Suppressor macrophage treated with lipopolysaccharide for 4 hours (primary cell): ENCODE data around the gene CACNA1G.

Experiments used
- DNase-seq: peaks from one replicate; pipeline ENCODE4 v3.0.0-alpha.2; 2020

The CACNA1G gene

DNA sequence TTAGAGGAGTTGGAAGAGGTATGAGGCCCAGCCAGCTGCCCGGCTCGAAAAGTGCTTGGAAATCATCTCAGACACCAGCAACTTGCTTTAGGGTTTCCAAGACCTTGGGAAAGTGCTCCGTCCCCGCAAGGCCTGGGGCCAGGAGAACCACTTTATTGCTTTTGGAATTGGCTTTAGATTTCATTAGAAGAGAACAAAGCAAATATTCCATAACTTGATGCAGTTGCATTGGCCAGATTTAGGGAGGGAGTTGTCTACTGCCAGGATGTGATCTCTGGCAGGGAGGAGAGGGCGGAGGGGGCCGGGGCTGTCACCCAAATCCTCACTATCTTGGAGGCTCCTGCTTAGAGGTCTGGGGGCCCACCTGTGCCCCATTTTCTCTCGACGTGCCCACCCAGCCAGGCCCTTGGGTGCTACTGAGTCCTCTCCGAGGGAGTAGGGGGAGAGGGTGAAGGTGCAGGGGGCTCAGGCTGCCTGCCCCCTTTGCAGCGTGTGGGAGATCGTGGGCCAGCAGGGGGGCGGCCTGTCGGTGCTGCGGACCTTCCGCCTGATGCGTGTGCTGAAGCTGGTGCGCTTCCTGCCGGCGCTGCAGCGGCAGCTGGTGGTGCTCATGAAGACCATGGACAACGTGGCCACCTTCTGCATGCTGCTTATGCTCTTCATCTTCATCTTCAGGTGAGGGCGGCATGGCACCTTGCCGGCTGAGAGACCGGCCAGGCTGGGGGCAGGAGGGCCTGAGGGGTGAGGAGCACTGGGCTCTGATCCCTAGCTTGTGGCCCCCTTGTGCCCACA, 30.6 kb downstream of the CACNA1G start:
- DNase-seq: no peak

- no peak for DNase-seq
Measured at GRCh38 chr17:50593321-50593720, 32.8 kb downstream of the CACNA1G start.

GRCh38 chr17:50594128-50594823, 33.8 kb downstream of the CACNA1G start:
- DNase-seq: peak; percentile 19

GRCh38 chr17:50594892-50595291, 34.4 kb downstream of the CACNA1G start:
- DNase-seq: no peak

DNA sequence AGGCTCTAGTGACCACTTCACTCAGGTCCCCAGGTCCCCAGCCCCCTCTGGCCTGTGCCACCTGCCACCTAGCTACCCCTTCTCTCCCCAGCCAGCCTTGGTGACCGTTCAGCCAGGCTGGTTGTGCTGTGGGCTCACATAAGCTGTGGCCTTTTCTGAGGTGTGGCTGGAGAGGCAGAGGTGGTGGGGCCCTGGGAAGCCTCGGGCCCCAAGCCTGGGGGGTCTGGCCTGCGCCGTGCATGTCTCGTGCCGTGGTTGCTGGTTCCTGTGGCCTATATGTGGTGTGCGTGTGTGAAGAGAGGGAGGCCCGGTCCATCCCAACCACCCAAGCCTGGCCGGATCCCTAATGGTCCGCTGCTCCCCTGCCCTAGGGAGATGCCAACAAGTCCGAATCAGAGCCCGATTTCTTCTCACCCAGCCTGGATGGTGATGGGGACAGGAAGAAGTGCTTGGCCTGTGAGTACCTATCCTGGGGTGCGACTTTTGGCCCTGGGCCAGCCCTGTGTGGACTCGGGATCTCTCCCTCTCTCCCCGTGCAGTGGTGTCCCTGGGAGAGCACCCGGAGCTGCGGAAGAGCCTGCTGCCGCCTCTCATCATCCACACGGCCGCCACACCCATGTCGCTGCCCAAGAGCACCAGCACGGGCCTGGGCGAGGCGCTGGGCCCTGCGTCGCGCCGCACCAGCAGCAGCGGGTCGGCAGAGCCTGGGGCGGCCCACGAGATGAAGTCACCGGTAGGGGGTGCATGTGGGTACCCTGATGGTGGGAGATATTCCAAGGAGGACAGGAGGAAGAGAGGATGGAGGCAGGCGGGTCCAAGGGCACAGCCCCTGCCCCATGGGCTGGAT, 35.9 kb downstream of the CACNA1G start:
- DNase-seq: peak; percentile 14

- no peak for DNase-seq
Measured at GRCh38 chr17:50598487-50598886, 38.0 kb downstream of the CACNA1G start.

DNA sequence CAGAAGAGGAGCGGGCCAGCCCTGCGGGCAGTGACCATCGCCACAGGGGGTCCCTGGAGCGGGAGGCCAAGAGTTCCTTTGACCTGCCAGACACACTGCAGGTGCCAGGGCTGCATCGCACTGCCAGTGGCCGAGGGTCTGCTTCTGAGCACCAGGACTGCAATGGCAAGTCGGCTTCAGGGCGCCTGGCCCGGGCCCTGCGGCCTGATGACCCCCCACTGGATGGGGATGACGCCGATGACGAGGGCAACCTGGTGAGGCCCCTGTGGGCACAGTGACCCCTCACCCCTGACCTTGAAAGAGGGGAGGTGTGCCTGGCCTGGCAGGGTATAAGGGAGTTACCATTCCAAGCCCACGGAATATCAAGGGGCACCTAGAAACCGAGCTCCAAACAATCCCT, 39.1 kb downstream of the CACNA1G start:
- no peak for DNase-seq

- DNase-seq: no peak
Measured at GRCh38 chr17:50601823-50602375, 41.4 kb downstream of the CACNA1G start.

- DNase-seq: no peak
Measured at GRCh38 chr17:50602836-50603235, 42.3 kb downstream of the CACNA1G start.

GRCh38 chr17:50603340-50603739, 42.8 kb downstream of the CACNA1G start:
- no peak for DNase-seq

- DNase-seq: no peak
Measured at GRCh38 chr17:50604513-50604912, 44.0 kb downstream of the CACNA1G start.

GRCh38 chr17:50605429-50605828, 44.9 kb downstream of the CACNA1G start:
- DNase-seq: no peak

DNA sequence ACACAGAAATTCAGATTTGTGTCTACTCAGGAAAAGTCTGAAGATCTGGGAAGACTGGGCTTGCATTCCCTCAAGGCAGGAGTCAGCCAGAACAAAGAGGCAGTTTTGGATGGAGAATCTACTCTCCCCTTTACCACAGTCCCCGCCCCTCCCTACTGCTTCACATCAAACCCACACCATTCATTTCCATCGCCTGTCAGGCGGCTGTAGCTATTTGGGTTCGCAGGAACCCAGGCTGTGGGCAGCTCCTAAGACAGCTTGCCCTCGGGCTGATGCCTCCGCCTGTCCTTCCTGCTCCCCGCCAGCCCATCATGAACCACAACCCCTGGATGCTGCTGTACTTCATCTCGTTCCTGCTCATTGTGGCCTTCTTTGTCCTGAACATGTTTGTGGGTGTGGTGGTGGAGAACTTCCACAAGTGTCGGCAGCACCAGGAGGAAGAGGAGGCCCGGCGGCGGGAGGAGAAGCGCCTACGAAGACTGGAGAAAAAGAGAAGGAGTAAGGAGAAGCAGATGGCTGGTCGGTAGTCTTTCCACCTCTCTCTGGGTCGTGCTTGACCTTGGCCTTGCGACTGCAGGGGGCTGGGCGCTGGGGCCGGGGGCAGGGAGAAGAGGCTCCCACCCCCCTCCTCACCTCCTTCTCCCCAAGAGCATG, 47.1 kb downstream of the CACNA1G start:
- no peak for DNase-seq

- DNase-seq: no peak
Measured at GRCh38 chr17:50608700-50609379, 48.3 kb downstream of the CACNA1G start.

DNA sequence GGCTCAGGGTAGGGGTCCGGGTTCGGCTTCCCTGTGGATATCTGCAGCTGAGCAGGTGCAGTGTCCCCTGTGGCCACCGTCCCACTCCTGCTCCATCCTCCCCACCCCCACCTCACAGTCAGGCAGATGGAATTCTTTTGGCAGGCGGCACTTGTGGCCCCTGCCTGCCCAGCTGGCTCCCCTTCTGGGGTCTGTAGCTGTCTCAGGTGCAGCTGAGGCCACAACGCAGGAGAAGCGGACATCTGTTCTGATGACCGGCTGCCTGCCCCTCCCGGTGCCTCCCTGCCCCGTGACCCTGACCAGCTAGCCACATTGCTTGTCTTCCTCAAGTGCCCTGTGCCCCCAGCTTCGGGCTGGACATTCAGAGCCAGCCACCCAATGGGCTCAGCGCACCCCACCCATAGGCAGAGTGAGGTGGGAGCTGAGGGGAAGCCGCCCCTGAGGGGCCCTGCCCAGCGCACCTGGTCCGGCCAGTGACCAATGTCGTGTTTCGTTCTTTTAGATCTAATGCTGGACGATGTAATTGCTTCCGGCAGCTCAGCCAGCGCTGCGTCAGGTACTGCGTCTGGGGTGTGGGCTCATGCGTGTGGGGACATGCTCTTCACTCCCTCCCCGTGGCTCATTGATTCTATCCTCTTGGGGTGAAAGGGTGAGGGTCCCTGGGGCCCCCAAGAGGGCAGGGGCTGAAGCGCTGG, 49.0 kb downstream of the CACNA1G start:
- no peak for DNase-seq

DNA sequence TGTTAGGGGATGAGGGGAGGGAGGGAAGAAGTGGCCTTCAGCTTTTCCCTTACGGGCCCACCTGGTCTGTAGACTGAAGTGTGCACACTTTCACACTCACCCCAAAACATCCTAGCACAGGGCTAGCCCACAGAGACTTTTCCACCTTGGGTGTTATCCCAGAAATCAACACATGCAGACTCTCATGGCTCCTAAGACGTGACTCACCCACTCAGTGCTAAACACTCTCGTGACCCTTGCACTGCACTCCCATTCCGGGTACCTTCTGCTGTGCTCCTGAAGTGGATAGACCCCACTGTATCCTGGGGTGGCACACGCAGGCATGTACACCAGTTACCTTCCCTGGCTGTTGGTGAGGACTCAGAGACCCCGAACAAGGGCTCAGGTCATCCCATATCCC, 51.1 kb downstream of the CACNA1G start:
- no peak for DNase-seq

DNA sequence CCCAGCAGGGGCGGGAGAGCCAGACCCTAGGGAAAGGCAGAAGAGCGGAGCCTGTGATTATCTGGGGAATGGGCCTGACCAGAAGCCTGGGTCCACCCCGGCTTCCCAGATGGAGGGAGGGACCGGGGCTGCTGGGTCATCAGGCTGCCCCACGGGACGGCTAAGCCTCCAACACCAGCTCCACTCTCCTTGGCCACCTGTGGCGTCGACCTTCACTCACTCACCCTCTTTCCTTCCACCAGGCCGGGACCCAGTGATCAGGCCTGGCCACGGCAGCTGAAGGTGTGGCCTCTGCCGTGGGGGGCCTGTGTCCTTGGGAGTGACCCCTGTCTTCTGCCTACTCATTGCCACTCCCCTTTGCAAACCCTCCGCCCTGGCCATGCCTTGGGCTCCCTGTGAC, 51.8 kb downstream of the CACNA1G start:
- DNase-seq: no peak

DNA sequence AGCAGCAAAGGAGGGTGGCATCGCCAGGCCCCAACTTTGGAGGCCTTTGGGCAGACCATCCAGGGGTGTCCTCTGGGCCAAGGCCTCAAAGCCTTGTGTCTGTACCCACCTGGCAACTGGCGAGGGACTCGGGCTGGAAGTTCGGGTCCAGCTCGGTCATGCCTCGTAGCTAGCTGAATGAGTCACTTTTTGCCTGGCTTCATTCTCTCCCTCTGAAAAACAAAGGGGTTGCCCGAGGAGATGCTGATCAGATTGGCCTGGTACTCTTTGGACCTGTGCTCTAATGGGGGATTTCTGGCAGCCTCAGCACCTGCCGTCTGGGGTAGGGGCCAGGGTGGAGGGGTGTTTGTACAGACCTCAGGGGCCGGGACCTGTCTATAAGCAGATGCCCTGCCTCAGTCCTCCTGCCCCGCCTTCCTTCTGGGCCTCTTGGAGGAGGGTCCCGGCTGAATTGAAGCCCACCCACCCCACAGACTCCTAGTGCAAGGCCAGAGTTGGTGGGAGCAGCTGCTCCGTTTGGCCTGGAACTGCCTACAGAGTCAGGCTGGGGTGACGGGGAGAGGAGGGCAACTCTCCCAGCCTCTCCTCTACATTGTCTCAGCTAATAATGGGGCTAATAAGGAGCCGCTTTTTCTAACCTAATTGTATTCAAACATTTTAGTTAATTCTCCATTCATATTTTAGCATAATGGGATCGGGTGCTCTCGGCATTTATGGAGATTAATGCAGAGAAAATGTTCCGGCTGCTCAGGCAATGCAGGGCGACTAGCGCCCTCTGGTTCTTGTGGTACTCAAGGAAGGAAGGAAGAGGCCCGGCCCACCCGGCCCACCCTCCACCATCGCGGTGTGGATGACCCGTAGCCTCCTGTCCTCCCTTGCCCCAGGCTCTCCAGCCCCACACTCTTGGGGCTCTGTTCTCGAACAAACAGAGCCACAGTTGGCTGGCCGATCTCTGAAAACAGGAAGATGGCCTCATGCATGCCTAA, 52.8 kb downstream of the CACNA1G start:
- no peak for DNase-seq

GRCh38 chr17:50614471-50615051, 54.0 kb downstream of the CACNA1G start:
- no peak for DNase-seq

- DNase-seq: no peak
Measured at GRCh38 chr17:50615828-50616227, 55.3 kb downstream of the CACNA1G start.
